Measurements from ENCODE around the gene CTU2.

The CTU2 gene

DNA sequence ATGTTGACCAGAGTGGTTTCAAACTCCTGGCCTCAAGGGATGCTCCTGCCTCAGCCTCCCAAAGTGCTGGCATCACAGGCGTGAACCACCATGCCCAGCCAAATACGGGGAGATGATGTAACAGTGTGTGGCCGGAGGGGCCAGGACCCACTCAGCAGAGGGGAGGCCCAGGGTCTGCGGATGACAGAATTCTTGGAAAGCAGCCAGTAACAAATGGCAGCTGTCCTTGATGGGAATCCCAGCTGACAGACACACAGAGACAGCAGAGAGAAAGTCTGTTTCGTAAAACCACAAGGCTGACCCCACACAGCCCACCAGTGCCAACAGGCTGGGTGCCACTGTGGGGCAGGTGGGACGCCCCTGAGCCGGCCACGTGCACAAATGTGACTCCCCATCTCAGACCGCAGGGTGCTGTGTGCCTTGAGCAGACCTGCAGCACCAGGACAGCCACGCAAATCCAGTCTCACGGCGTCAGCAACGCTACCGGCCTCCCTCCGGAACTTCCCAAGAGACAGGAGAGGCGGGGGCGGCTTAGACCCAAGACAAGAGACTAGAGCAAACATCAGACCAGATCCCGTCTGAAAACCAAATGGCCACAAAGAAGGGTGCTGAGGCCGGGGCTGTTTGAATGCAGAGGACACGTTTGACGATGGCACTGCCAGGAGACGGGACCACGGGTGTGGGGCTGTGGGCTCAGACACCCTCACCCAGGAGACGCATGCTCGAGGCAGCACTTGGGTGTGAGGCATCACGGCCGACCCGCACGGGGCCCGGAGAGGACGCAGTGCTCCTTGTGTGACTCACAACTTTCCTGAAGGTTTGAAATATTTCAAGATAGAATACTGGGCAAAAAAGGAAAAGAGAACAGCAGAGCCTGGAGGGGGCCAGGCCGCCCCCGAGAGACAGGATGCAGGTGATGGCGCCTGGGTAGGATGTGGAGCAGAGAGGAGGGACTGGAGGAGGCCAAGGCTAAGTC is 24.6 kb downstream of the CTU2 start:
- Histone ChIP-seq H3K9me3 (ENCODE audit: control extremely low read depth in 1 of 5, control insufficient read depth in 4 of 5, insufficient read depth in 2 of 5, low read depth in 1 of 5, low read length in 4 of 5) (no peaks in the 10 kb centered on the region), H3K36me3 (ENCODE audit: control insufficient read depth in 4 of 4, insufficient read depth in 4 of 4, low read length in 3 of 4) (peaks cover 14 to 86% (median 70%) of the 10 kb centered on the region in 4 experiments), H3K27me3 (replicated peaks in 2 of 5; ENCODE audit: control insufficient read depth in 4 of 5, insufficient read depth in 5 of 5, low read length in 4 of 5) (no peaks in the 10 kb centered on the region), H3K4me1 (ENCODE audit: control extremely low read depth in 1 of 4, control insufficient read depth in 4 of 4, insufficient read depth in 4 of 4, low read length in 3 of 4) (no peaks in the 10 kb centered on the region), H3K4me3 (ENCODE audit: control insufficient read depth in 1 of 7, extremely low read depth in 1 of 7, insufficient read depth in 4 of 7, low read depth in 2 of 7, low read length in 6 of 7) (no peak overlapping the region), H3K27ac (ENCODE audit: insufficient read depth in 1 of 2, low read depth in 1 of 2, low read length in 2 of 2, poor library complexity in 1 of 2, severe bottlenecking in 2 of 2) (no peak overlapping the region)
- ChIA-PET POLR2A (no interaction called here), CTCF (interaction anchor here (1.2 kb wide), 1 partner anchor 15 kb away, joined by 3 read pairs; no protein-coding TSS in a partner anchor)
- WGBS (ENCODE audit: insufficient coverage): 97% methylated on average over 30 of the region's 34 CpGs
- no peak for DNase-seq

DNA sequence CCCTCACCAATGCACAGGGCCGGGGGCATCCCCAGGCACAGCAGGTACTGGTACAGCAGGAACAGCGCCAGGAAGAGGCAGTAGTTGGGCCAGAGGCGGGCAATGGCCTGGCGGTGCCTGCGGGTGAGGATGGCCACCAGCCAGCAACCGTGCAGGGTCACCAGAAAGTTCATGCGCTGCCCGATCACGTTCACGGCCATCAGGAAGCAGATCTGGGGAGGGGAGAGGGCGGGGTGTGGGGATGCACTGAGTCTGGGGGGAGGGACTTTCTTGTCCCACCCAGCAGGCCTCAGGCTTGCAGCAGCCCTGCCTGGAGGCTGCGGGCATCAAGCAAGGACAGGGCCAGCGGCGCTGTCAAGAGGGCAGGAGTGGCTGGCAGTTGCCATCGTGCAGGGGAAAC is 25.4 kb downstream of the CTU2 start:
- Histone ChIP-seq H3K27ac (ENCODE audit: insufficient read depth in 1 of 2, low read depth in 1 of 2, low read length in 2 of 2, poor library complexity in 1 of 2, severe bottlenecking in 2 of 2) (no peak overlapping the region), H3K4me3 (ENCODE audit: control insufficient read depth in 1 of 7, extremely low read depth in 1 of 7, insufficient read depth in 4 of 7, low read depth in 2 of 7, low read length in 6 of 7) (no peak overlapping the region), H3K27me3 (replicated peaks in 2 of 5; ENCODE audit: control insufficient read depth in 4 of 5, insufficient read depth in 5 of 5, low read length in 4 of 5) (no peaks in the 10 kb centered on the region), H3K36me3 (ENCODE audit: control insufficient read depth in 4 of 4, insufficient read depth in 4 of 4, low read length in 3 of 4) (peaks cover 15 to 84% (median 70%) of the 10 kb centered on the region in 4 experiments), H3K9me3 (ENCODE audit: control extremely low read depth in 1 of 5, control insufficient read depth in 4 of 5, insufficient read depth in 2 of 5, low read depth in 1 of 5, low read length in 4 of 5) (no peaks in the 10 kb centered on the region), H3K4me1 (ENCODE audit: control extremely low read depth in 1 of 4, control insufficient read depth in 4 of 4, insufficient read depth in 4 of 4, low read length in 3 of 4) (no peaks in the 10 kb centered on the region)
- CTCF ChIA-PET: no interaction called here
- DNase-seq: no peak
- POLR2A ChIA-PET: no interaction called here
- 91% methylated on average over 6 of the region's 15 CpGs for WGBS (ENCODE audit: insufficient coverage)

DNA sequence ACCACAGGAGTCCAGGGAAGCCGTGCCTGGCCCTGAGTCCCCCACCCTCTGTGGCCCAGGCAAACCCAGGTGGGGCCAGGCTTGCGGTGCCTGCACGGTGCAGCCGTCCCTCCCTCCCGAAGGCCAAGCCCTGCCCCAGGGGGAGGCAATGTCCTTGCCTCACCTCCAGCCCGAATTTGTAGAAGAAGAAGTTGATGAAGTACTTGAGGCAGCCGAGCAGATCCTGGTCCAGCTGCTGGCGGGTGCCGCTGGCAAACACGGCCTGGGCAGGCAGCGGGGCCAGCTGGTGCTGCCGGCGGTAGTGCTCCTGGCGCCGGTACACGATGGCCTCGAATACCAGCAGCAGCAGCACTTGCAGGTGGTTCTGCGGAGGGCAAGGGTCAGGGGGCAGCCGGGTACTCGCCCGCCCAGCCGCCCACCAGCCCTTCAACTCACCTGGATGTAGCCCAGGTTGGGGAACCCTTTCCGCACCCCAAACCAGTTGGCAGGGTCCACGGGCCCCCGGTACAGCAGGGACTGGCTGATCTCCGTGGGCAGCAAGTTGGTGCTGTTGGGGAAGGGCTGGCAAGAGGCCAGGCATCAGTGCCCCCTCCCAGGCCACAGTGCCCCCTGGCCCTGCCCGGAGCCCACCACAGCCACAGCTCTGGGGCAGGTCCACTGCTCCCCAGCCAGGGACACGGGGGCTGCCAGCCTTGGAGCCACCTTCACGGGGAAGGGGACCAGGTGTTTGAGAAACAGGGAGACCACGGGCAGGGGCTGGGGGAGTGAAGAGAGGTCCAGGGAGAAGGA is 26.1 kb downstream of the CTU2 start:
- CTCF ChIA-PET: interaction anchor here (1.8 kb wide), 1 partner anchor 13 kb away, joined by 7 read pairs; no protein-coding TSS in a partner anchor
- H3K36me3 ChIP-seq (ENCODE audit: control insufficient read depth in 4 of 4, insufficient read depth in 4 of 4, low read length in 3 of 4): peaks cover 15 to 83% (median 68%) of the 10 kb centered on the region in 4 experiments
- no peak overlapping the region for H3K4me3 ChIP-seq (ENCODE audit: control insufficient read depth in 1 of 7, extremely low read depth in 1 of 7, insufficient read depth in 4 of 7, low read depth in 2 of 7, low read length in 6 of 7)
- no peak for DNase-seq
- no peak overlapping the region for H3K27ac ChIP-seq (ENCODE audit: insufficient read depth in 1 of 2, low read depth in 1 of 2, low read length in 2 of 2, poor library complexity in 1 of 2, severe bottlenecking in 2 of 2)
- no peaks in the 10 kb centered on the region for H3K27me3 ChIP-seq (replicated peaks in 2 of 5; ENCODE audit: control insufficient read depth in 4 of 5, insufficient read depth in 5 of 5, low read length in 4 of 5)
- H3K9me3 ChIP-seq (ENCODE audit: control extremely low read depth in 1 of 5, control insufficient read depth in 4 of 5, insufficient read depth in 2 of 5, low read depth in 1 of 5, low read length in 4 of 5): no peaks in the 10 kb centered on the region
- H3K4me1 ChIP-seq (ENCODE audit: control extremely low read depth in 1 of 4, control insufficient read depth in 4 of 4, insufficient read depth in 4 of 4, low read length in 3 of 4): no peaks in the 10 kb centered on the region
- POLR2A ChIA-PET: no interaction called here
- WGBS (ENCODE audit: insufficient coverage): 90% methylated on average over 29 of the region's 30 CpGs

DNA sequence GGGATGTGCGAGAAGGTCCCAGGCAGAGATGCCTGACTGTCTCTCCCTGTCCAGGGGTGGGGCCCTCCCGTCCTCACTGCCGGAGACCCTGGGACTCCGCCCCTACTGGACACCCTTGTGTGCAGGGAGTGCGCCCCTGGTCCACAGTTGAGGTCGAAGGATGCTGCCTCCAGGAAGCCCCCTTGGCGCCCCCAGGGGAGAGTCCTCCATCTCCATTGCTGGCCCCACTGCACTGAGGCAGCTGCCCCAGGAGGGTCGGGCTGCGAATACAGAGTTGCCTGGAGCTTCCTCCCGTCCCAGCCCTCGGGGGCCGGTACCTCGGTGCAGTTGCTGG is 26.6 kb downstream of the CTU2 start:
- Histone ChIP-seq H3K4me3 (ENCODE audit: control insufficient read depth in 1 of 7, extremely low read depth in 1 of 7, insufficient read depth in 4 of 7, low read depth in 2 of 7, low read length in 6 of 7) (no peak overlapping the region), H3K27me3 (replicated peaks in 2 of 5; ENCODE audit: control insufficient read depth in 4 of 5, insufficient read depth in 5 of 5, low read length in 4 of 5) (no peaks in the 10 kb centered on the region), H3K27ac (ENCODE audit: insufficient read depth in 1 of 2, low read depth in 1 of 2, low read length in 2 of 2, poor library complexity in 1 of 2, severe bottlenecking in 2 of 2) (no peak overlapping the region), H3K36me3 (ENCODE audit: control insufficient read depth in 4 of 4, insufficient read depth in 4 of 4, low read length in 3 of 4) (peaks cover 13 to 83% (median 68%) of the 10 kb centered on the region in 4 experiments), H3K9me3 (ENCODE audit: control extremely low read depth in 1 of 5, control insufficient read depth in 4 of 5, insufficient read depth in 2 of 5, low read depth in 1 of 5, low read length in 4 of 5) (no peaks in the 10 kb centered on the region), H3K4me1 (ENCODE audit: control extremely low read depth in 1 of 4, control insufficient read depth in 4 of 4, insufficient read depth in 4 of 4, low read length in 3 of 4) (peaks cover 0 to 4% (median 3%) of the 10 kb centered on the region in 4 experiments)
- WGBS (ENCODE audit: insufficient coverage): 93% methylated on average over 12 of the region's 13 CpGs
- ChIA-PET CTCF (interaction anchor here (1.8 to 5.1 kb wide), 2 partner anchors 13 to 14 kb away, joined by 7 to 43 read pairs; no protein-coding TSS in a partner anchor), POLR2A (no interaction called here)
- DNase-seq: no peak

DNA sequence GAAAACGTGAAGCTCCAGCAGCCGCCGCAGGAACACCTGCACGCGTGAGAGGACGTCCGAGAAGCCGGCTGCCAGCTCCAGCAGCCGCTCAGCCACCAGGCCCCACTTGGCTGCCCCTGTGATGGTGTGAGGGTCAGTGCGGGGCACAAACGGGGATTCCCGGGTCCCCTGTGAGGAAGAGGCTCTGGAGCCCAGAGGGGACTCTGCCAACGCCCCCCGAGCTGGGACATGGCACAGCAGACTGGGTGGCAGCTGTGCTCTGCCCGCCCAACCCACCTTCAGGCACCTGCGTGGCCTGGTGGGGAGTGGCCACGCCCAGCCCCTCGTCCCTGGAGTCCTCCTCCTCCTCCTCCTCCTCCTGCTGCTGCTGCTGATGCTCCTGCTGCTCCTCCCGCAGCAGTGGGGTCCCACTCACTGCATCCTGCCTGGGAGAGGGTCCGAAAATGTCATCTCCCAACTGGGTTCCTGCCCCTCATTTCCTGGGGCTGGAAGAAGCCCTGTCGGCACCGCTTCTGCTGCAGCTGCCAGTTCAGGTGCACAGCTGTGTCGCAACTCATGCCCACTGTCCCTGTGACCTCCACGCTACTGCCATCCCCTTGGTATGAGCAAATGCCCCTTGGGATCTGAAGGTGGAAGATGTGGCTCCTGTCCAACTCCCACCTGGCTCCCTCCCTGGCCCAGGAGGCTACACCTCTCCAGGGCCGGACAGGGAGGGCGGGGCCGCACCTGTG is 27.5 kb downstream of the CTU2 start:
- Histone ChIP-seq H3K27me3 (replicated peaks in 2 of 5; ENCODE audit: control insufficient read depth in 4 of 5, insufficient read depth in 5 of 5, low read length in 4 of 5) (no peaks in the 10 kb centered on the region), H3K4me3 (ENCODE audit: control insufficient read depth in 1 of 7, extremely low read depth in 1 of 7, insufficient read depth in 4 of 7, low read depth in 2 of 7, low read length in 6 of 7) (no peak overlapping the region), H3K4me1 (ENCODE audit: control extremely low read depth in 1 of 4, control insufficient read depth in 4 of 4, insufficient read depth in 4 of 4, low read length in 3 of 4) (peaks cover 0 to 4% (median 3%) of the 10 kb centered on the region in 4 experiments), H3K36me3 (ENCODE audit: control insufficient read depth in 4 of 4, insufficient read depth in 4 of 4, low read length in 3 of 4) (peaks cover 11 to 88% (median 71%) of the 10 kb centered on the region in 4 experiments), H3K27ac (ENCODE audit: insufficient read depth in 1 of 2, low read depth in 1 of 2, low read length in 2 of 2, poor library complexity in 1 of 2, severe bottlenecking in 2 of 2) (no peak overlapping the region), H3K9me3 (ENCODE audit: control extremely low read depth in 1 of 5, control insufficient read depth in 4 of 5, insufficient read depth in 2 of 5, low read depth in 1 of 5, low read length in 4 of 5) (no peaks in the 10 kb centered on the region)
- CTCF ChIA-PET: interaction anchor here (1.2 to 5.1 kb wide), 4 partner anchors 13 to 77 kb away, joined by 3 to 43 read pairs (median 7); partner anchors contain the start of gene APRT
- POLR2A ChIA-PET: no interaction called here
- WGBS (ENCODE audit: insufficient coverage): 98% methylated on average over 24 of the region's 27 CpGs
- no peak for DNase-seq

DNA sequence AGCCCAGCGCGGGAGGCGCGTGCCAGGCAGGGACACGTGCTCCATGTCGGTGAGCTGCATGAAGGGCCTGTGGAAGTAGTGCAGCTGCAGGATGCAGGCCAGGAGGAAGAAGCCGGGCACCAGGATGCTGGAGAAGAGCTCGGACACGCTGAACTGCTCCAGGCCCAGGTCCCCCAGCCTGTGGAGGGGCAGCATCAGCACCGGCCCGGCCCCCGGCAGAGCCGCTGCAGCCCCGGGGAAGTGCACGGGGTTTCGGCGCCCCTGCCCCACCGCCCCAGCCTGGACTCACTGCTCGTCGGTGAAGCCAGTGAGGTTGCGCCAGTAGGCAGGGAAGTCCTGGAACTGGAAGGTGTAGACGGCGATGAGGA is 28.0 kb downstream of the CTU2 start:
- WGBS (ENCODE audit: insufficient coverage): 100% methylated on average over 14 of the region's 23 CpGs
- Histone ChIP-seq H3K27ac (ENCODE audit: insufficient read depth in 1 of 2, low read depth in 1 of 2, low read length in 2 of 2, poor library complexity in 1 of 2, severe bottlenecking in 2 of 2) (no peak overlapping the region), H3K27me3 (replicated peaks in 2 of 5; ENCODE audit: control insufficient read depth in 4 of 5, insufficient read depth in 5 of 5, low read length in 4 of 5) (no peaks in the 10 kb centered on the region), H3K4me1 (ENCODE audit: control extremely low read depth in 1 of 4, control insufficient read depth in 4 of 4, insufficient read depth in 4 of 4, low read length in 3 of 4) (peaks cover 0 to 4% (median 3%) of the 10 kb centered on the region in 4 experiments), H3K4me3 (ENCODE audit: control insufficient read depth in 1 of 7, extremely low read depth in 1 of 7, insufficient read depth in 4 of 7, low read depth in 2 of 7, low read length in 6 of 7) (no peak overlapping the region), H3K9me3 (ENCODE audit: control extremely low read depth in 1 of 5, control insufficient read depth in 4 of 5, insufficient read depth in 2 of 5, low read depth in 1 of 5, low read length in 4 of 5) (no peaks in the 10 kb centered on the region), H3K36me3 (ENCODE audit: control insufficient read depth in 4 of 4, insufficient read depth in 4 of 4, low read length in 3 of 4) (peaks cover 11 to 94% (median 73%) of the 10 kb centered on the region in 4 experiments)
- POLR2A ChIA-PET: no interaction called here
- CTCF ChIA-PET: interaction anchor here (1.2 to 5.1 kb wide), 6 partner anchors 12 to 76 kb away, joined by 3 to 43 read pairs (median 7); partner anchors contain the start of gene APRT
- DNase-seq: no peak
